Activated T-cell treated with anti-CD3 and anti-CD28 coated beads, Interleukin-2, amount 50 U/mL, for 72 hours (primary cell): ENCODE data around the gene SLC26A2. TPM values are rescaled to one million over a fixed set of nuclear protein-coding genes. Genes with fewer than 3 reads are reported as not detected.
A peak's percentile ranks its signal among the peaks of the same experiment; 100 is the strongest.

Source experiments
- ATAC-seq, 2 donors: fragments of 150-1000 bp; cut with Tn5 transposase; replicated peaks in 1 of 2; 2 replicates each; pipeline ENCODE4 v1.10.0; 2021; ENCODE audit warnings: moderate library complexity in 2 of 2, mild to moderate bottlenecking in 1 of 2
- DNase-seq, 2 donors: peaks; one replicate each; pipeline ENCODE4 v3.0.0; 2021 to 2022; ENCODE audit warnings: mixed read lengths in 1 of 2
- H3K27ac Mint-ChIP-seq: one replicate; pipeline ENCODE4 v1.8.0; 2022; ENCODE audit warnings: mild to moderate bottlenecking, moderate library complexity, mixed read lengths
- H3K27me3 Mint-ChIP-seq: one replicate; pipeline ENCODE4 v1.8.0; 2022; ENCODE audit warnings: low read depth, mixed read lengths
- H3K36me3 Mint-ChIP-seq, 2 donors: one replicate each; pipeline ENCODE4 v1.8.0; 2022; ENCODE audit warnings: mixed read lengths in 2 of 2, mild to moderate bottlenecking in 1 of 2; ENCODE audit not compliant: insufficient read depth in 2 of 2
- H3K4me1 Mint-ChIP-seq: one replicate; pipeline ENCODE4 v1.8.0; 2022; ENCODE audit warnings: low read depth, mixed read lengths
- H3K4me3 Mint-ChIP-seq, 2 donors: one replicate each; pipeline ENCODE4 v1.8.0; 2022; ENCODE audit warnings: mild to moderate bottlenecking in 2 of 2, mixed read lengths in 2 of 2, moderate library complexity in 2 of 2
- H3K9me3 Mint-ChIP-seq, 2 donors: one replicate each; pipeline ENCODE4 v1.8.0; 2022; ENCODE audit warnings: mixed read lengths in 2 of 2
- total RNA-seq, 2 donors: library from RNA; stranded (reverse); gene quantifications; one replicate each; pipeline ENCODE4 v1.2.3, GENCODE V29; 2022

Gene SLC26A2
- total RNA-seq, 2 donors from 2014 or later: 7.5 to 8.0 TPM

DNA sequence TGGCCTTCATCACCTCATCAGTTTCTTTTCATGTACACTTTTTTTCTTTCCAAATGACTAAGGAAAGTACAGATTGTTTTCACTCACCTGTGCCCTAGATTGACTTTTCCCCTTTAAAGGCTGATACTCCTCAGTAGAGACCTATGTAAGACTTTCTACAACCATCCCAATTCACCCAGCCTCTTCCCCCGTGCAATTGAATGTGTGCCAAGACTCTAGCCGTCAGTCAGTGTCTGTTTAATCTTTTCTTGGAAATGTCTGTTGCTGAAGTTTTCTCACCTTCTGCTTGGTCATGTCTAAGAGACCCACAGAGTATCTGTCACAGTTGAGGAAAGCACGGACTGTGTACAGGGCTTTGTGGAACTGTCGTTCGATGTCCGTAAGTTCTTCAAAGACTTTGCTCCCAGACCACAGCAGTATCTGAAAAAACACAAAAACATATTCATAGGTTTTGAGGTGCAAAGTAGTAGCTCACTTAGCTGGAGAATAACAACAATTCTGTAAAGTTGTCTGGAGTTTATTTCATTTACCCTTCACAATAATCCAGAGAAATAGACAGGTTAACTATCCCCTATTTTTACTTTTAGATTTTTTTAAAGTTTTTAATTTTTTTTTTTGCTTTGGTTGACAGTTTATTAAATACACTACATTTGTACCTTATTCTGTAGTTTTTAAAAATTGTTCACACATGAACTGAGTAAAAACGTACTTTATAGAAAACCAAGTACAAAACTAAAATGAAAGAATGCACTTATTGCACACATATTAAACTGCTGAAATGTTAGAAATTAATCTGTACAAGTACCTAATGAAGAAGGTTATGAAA lies 29.6 kb upstream of the SLC26A2 start:
- H3K4me3 Mint-ChIP-seq: peak overlapping the region in 1 of 2 donors; percentile 7
- H3K4me1 Mint-ChIP-seq: peaks cover 9% of the 10 kb centered on the region
- H3K27ac Mint-ChIP-seq: no peak overlapping the region
- H3K27me3 Mint-ChIP-seq: peaks cover 53% of the 10 kb centered on the region
- H3K9me3 Mint-ChIP-seq: no peaks in the 10 kb centered on the region
- ATAC-seq (peak in 1 of 2 donors; percentile 73), DNase-seq (no peak)
- no peaks in the 10 kb centered on the region for H3K36me3 Mint-ChIP-seq

- ATAC-seq (no peak), DNase-seq (no peak)
- no peaks in the 10 kb centered on the region for H3K36me3 Mint-ChIP-seq
- peaks cover 61% of the 10 kb centered on the region for H3K27me3 Mint-ChIP-seq
- peaks cover 9% of the 10 kb centered on the region for H3K4me1 Mint-ChIP-seq
- no peak overlapping the region for H3K27ac Mint-ChIP-seq
- H3K4me3 Mint-ChIP-seq: no peak overlapping the region
- H3K9me3 Mint-ChIP-seq: no peaks in the 10 kb centered on the region
These were observed 28.5 kb upstream of the SLC26A2 start for GRCh38 chr5:149931992-149932436.

- no peak for ATAC-seq
- Mint-ChIP-seq H3K4me1 (peaks cover 9% of the 10 kb centered on the region), H3K4me3 (no peak overlapping the region), H3K36me3 (no peaks in the 10 kb centered on the region), H3K9me3 (no peaks in the 10 kb centered on the region), H3K27me3 (peaks cover 62% of the 10 kb centered on the region), H3K27ac (no peak overlapping the region)
- no peak for DNase-seq
These were observed 27.9 kb upstream of the SLC26A2 start for GRCh38 chr5:149932445-149933350.

DNA sequence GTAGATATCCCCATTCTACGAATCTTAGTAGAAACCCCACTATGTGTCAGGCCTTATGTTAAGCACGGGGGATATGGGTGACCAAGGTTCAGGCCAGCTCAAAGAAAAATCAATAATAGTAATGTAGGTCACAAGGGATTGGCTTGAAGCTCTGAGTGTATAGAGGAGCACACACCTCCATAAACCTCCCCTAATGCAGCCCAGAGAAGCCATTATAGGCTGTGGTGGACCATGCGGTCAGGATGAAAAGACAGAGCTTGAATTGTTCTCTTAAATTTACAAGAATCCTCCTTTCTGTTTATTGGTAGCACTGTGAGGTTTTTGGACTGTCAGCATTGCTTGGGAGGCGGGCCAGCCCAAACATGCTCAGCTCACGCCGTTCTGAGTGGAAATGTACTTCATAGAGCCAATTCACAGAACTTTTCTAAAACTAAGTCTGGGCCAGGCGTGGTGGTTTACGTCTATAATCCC lies 25.1 kb upstream of the SLC26A2 start:
- DNase-seq (no peak), ATAC-seq (no peak)
- no peak overlapping the region for H3K4me3 Mint-ChIP-seq
- H3K4me1 Mint-ChIP-seq: peaks cover 22% of the 10 kb centered on the region
- H3K36me3 Mint-ChIP-seq: no peaks in the 10 kb centered on the region
- H3K27ac Mint-ChIP-seq: no peak overlapping the region
- no peaks in the 10 kb centered on the region for H3K9me3 Mint-ChIP-seq
- peaks cover 50% of the 10 kb centered on the region for H3K27me3 Mint-ChIP-seq

DNA sequence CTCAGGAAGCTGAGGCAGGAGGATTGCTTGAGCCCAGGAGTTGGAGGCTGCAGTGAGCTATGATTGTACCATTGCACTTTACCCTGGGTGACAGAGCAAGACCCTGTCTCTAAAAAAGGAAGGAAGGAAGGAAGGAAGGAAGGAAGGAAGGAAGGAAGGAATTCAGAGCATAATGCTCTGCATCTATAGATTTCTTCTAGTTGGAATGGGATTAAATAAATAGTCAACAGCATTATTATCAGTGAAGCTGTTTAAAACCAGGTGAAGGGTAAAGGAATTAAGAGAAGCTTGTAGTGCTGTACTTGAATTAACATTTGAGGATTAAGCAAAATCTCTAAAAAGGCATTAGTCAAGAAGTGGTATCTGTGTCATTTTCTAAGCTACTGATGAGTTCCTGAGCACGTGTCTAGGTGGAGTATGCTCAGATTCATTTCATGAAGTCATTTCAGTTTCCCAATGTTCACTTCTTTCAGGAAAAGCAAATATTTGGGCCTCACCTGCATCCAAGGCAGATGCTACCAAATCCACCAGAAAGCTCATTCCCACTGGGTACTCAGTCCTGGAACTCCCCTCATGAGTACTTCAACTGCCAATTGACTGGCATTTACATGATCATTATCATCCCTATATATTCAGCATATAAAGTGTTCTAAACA lies 24.4 kb upstream of the SLC26A2 start:
- peaks cover 18% of the 10 kb centered on the region for H3K4me1 Mint-ChIP-seq
- ATAC-seq (no peak), DNase-seq (no peak)
- no peak overlapping the region for H3K27ac Mint-ChIP-seq
- H3K36me3 Mint-ChIP-seq: no peaks in the 10 kb centered on the region
- H3K4me3 Mint-ChIP-seq: no peak overlapping the region
- peaks cover 43% of the 10 kb centered on the region for H3K27me3 Mint-ChIP-seq
- H3K9me3 Mint-ChIP-seq: no peaks in the 10 kb centered on the region

DNA sequence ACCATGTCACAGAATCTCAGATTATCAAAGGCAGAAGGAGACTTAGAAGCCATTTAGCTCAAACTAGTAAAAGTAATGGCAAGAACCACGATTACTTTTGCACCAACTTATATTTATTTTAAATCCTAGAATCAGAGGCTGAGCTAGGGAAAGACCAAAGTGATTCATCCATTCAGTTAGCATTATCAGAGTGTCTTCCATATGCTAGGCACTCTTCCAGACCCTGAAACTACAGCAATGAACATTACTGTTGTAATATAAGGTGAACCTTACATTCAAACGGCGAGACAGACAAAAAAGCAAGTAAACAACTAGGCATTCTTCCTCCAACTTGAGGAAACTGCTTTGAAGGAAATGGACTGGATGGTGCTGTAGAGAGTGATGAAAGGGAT lies 23.9 kb upstream of the SLC26A2 start:
- H3K9me3 Mint-ChIP-seq: no peaks in the 10 kb centered on the region
- no peak overlapping the region for H3K4me3 Mint-ChIP-seq
- no peaks in the 10 kb centered on the region for H3K36me3 Mint-ChIP-seq
- DNase-seq (no peak), ATAC-seq (no peak)
- peaks cover 39% of the 10 kb centered on the region for H3K27me3 Mint-ChIP-seq
- peaks cover 18% of the 10 kb centered on the region for H3K4me1 Mint-ChIP-seq
- H3K27ac Mint-ChIP-seq: no peak overlapping the region

GRCh38 chr5:149937610-149938009 lies 22.9 kb upstream of the SLC26A2 start:
- Mint-ChIP-seq H3K4me3 (no peak overlapping the region), H3K27ac (no peak overlapping the region), H3K4me1 (peaks cover 18% of the 10 kb centered on the region), H3K27me3 (peaks cover 36% of the 10 kb centered on the region), H3K36me3 (no peaks in the 10 kb centered on the region), H3K9me3 (no peaks in the 10 kb centered on the region)
- no peak for DNase-seq
- no peak for ATAC-seq

DNA sequence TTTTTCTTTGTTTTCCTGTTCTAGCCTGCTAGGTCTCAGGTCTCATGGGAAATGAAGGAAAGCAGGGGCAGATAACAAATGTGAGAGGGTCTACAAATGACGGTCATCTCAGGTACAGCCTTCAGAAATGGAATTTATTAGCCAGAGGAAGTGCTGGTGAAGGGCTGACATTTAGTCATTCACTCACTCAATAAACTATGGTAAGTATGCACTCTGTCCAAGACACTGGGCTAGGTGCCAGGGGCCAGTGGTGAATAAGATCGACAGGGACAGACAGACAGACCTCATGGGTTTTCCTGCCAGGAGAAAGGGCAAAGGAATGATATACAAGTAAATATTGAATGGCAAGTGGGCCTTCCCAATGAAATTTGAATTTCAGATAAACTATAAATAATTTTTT lies 22.3 kb upstream of the SLC26A2 start:
- DNase-seq: no peak
- Mint-ChIP-seq H3K4me3 (peak overlapping the region in 1 of 2 donors; percentile 8), H3K36me3 (no peaks in the 10 kb centered on the region), H3K27ac (peak overlapping the region; percentile 16), H3K27me3 (peaks cover 36% of the 10 kb centered on the region), H3K9me3 (no peaks in the 10 kb centered on the region), H3K4me1 (peaks cover 18% of the 10 kb centered on the region)
- ATAC-seq: no peak

GRCh38 chr5:149938791-149939358 lies 21.7 kb upstream of the SLC26A2 start:
- ATAC-seq (peak; percentile 54 to 70), DNase-seq (peak; percentile 16 to 39)
- H3K27me3 Mint-ChIP-seq: peaks cover 33% of the 10 kb centered on the region
- peak overlapping the region in 1 of 2 donors; percentile 70 for H3K4me3 Mint-ChIP-seq
- no peak overlapping the region for H3K27ac Mint-ChIP-seq
- no peaks in the 10 kb centered on the region for H3K9me3 Mint-ChIP-seq
- no peaks in the 10 kb centered on the region for H3K36me3 Mint-ChIP-seq
- H3K4me1 Mint-ChIP-seq: peaks cover 18% of the 10 kb centered on the region

DNA sequence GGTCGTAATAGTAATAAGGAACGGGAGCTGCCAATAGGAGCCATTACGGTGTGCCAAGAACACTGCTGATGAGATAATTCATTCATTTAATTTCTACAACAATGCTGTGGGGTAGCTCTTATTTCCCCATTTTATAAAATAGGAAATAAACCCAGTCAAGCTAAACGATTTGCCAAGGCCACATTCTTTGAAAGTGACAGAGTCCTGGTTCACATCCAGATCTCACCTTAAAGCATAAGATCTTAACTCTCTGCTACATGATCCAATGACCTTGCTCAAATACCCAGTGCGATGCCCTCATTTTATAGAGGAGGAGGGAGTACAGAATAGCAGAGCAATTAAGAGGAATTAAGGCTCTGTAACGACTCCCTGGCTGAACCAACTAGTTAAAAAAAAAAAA lies 21.0 kb upstream of the SLC26A2 start:
- Mint-ChIP-seq H3K27ac (peak overlapping the region; percentile 66), H3K4me1 (peaks cover 18% of the 10 kb centered on the region), H3K9me3 (no peaks in the 10 kb centered on the region), H3K4me3 (peak overlapping the region; percentile 29 to 70), H3K36me3 (no peaks in the 10 kb centered on the region), H3K27me3 (peaks cover 27% of the 10 kb centered on the region)
- no peak for ATAC-seq
- no peak for DNase-seq

GRCh38 chr5:149940077-149940574 lies 20.4 kb upstream of the SLC26A2 start:
- Mint-ChIP-seq H3K27me3 (peaks cover 21% of the 10 kb centered on the region), H3K27ac (peak overlapping the region; percentile 66), H3K36me3 (no peaks in the 10 kb centered on the region), H3K4me1 (peaks cover 18% of the 10 kb centered on the region), H3K4me3 (peak overlapping the region; percentile 29 to 70), H3K9me3 (no peaks in the 10 kb centered on the region)
- peak; percentile 78 to 81 for ATAC-seq
- DNase-seq: peak; percentile 6 to 16

GRCh38 chr5:149940941-149941644 lies 19.5 kb upstream of the SLC26A2 start:
- peaks cover 18% of the 10 kb centered on the region for H3K4me1 Mint-ChIP-seq
- H3K27me3 Mint-ChIP-seq: peaks cover 14% of the 10 kb centered on the region
- H3K9me3 Mint-ChIP-seq: no peaks in the 10 kb centered on the region
- DNase-seq: no peak
- ATAC-seq: no peak
- no peaks in the 10 kb centered on the region for H3K36me3 Mint-ChIP-seq
- H3K4me3 Mint-ChIP-seq: no peak overlapping the region
- no peak overlapping the region for H3K27ac Mint-ChIP-seq
